Lower leg skin (tissue), 4 donors: ENCODE data around the gene LRSAM1. TPM values are rescaled to one million over a fixed set of nuclear protein-coding genes. Genes with fewer than 3 reads are reported as not detected.

ENCODE experiments used
- DNase-seq, 2 donors: peaks; one replicate each; pipeline ENCODE4 v3.0.0-alpha.2; 2019; ENCODE audit warnings: low spot score in 2 of 2
- H3K4me3 ChIP-seq: fragments of 200-600 bp; sonication (generic); 2 replicates; pipeline ENCODE4 v1.5.1; 2017; ENCODE audit warnings: mild to moderate bottlenecking, low read depth; ENCODE audit not compliant: poor library complexity, severe bottlenecking
- POLR2A ChIP-seq, 2 donors: fragments of 450-650 bp; IDR thresholded peaks; one replicate each; pipeline ENCODE4 v1.6.1; 2016 to 2017; ENCODE audit warnings: antibody characterized with exemption in 2 of 2, mild to moderate bottlenecking in 1 of 2, moderate library complexity in 1 of 2
- WGBS, 2 donors: methylation state at CpG; one replicate each; pipeline ENCODE4 v1.1.5; 2018; 5-methylcytosine and 5-hydroxymethylcytosine counted together
- intact Hi-C: fragments of 100-400 bp; cut with DNase I; formaldehyde crosslinking; loops from one replicate; pipeline ENCODE4 v1.15.0; 2023; ENCODE audit warnings: low total_unique reads
- total RNA-seq, 4 donors: library from RNA; depleted of rRNA; stranded (reverse); fragments of >200 nt; gene quantifications; one replicate each; pipeline ENCODE4 v1.1.0, GENCODE V29; 2016
- TF ChIP-seq, protein P1 (sequence below), 3 donors: fragments of 450-650 bp; IDR thresholded peaks; one replicate each; pipeline ENCODE4 v1.5.1; 2016; ENCODE audit warnings: antibody characterized with exemption in 3 of 3, mild to moderate bottlenecking in 3 of 3, moderate library complexity in 2 of 3

Gene LRSAM1
- total RNA-seq, 4 donors from 2014 or later, result 37.9 to 47.9 (median 41.9) TPM

DNA sequence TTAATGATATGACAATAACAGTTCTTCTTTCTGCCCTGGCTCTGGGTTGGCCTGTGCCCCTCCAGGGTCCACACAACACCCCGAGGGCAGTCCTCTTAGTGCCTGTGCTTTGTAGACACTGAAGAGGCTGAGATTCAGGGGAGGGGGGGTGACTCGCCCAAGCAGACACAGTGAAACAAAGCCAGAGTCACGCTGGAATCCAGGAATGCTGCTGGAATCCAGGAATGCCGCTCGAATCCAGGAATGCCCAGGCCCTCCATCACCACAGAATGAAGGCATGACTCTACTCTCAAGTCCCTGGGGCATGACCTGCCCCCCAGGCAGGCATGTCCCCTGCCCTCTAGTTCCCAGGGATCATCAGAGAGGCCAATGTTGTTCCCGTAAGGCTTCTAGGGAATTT, 73.1 kb downstream of the LRSAM1 start:
- TF ChIP-seq POLR2A (IDR thresholded peaks at IDR 0.05), result no peak
- TF ChIP-seq, protein P1, sequence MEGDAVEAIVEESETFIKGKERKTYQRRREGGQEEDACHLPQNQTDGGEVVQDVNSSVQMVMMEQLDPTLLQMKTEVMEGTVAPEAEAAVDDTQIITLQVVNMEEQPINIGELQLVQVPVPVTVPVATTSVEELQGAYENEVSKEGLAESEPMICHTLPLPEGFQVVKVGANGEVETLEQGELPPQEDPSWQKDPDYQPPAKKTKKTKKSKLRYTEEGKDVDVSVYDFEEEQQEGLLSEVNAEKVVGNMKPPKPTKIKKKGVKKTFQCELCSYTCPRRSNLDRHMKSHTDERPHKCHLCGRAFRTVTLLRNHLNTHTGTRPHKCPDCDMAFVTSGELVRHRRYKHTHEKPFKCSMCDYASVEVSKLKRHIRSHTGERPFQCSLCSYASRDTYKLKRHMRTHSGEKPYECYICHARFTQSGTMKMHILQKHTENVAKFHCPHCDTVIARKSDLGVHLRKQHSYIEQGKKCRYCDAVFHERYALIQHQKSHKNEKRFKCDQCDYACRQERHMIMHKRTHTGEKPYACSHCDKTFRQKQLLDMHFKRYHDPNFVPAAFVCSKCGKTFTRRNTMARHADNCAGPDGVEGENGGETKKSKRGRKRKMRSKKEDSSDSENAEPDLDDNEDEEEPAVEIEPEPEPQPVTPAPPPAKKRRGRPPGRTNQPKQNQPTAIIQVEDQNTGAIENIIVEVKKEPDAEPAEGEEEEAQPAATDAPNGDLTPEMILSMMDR (IDR thresholded peaks at IDR 0.05), result no peak
- intact Hi-C loops, result no loop called here
- DNase-seq, result no peak
- H3K4me3 ChIP-seq, result no peak overlapping the region
- 80 to 87% methylated on average over 6 of the region's 6 CpGs for WGBS, 2 donors

DNA sequence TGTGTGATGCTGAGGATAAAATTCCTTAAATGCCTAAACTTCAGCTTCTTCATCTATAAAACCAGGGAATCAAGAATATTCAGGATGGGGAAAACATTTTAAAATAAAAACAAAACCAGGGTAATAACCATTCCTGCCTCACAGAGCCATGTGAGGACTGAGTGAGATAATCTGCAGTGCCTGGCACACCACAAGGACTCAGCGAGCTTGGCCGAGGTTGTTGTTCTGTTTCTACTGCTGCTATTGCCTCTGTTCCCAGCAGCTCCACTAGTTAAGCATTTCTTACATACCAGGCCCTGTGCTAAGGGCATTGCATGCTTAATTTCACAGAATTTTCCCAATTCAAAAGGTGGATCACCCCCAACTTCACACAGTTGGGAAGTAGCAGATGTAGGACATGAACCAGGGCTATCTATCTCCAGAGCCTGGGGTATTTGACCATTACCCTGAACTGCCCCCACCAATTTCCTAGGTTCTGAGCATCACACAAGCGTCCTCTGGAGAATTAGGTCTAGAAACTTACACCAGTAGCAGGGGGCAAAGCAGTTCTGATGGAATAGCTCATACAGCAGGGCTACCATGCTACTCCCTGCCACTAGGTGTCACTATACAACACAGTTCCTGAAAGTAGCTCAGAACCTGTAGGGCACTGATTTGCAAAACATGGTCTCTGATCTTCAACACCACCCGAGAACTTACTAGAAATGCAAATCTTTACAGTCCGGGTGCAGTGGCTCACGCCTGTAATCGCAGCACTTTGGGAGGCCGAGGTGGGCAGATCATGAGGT, 74.3 kb downstream of the LRSAM1 start:
- intact Hi-C loops, result no loop called here
- H3K4me3 ChIP-seq, result no peak overlapping the region
- no peak for DNase-seq
- 94 to 96% methylated on average over 8 of the region's 8 CpGs for WGBS, 2 donors
- no peak for TF ChIP-seq POLR2A (IDR thresholded peaks at IDR 0.05)
- TF ChIP-seq, protein P1 (IDR thresholded peaks at IDR 0.05), result no peak

DNA sequence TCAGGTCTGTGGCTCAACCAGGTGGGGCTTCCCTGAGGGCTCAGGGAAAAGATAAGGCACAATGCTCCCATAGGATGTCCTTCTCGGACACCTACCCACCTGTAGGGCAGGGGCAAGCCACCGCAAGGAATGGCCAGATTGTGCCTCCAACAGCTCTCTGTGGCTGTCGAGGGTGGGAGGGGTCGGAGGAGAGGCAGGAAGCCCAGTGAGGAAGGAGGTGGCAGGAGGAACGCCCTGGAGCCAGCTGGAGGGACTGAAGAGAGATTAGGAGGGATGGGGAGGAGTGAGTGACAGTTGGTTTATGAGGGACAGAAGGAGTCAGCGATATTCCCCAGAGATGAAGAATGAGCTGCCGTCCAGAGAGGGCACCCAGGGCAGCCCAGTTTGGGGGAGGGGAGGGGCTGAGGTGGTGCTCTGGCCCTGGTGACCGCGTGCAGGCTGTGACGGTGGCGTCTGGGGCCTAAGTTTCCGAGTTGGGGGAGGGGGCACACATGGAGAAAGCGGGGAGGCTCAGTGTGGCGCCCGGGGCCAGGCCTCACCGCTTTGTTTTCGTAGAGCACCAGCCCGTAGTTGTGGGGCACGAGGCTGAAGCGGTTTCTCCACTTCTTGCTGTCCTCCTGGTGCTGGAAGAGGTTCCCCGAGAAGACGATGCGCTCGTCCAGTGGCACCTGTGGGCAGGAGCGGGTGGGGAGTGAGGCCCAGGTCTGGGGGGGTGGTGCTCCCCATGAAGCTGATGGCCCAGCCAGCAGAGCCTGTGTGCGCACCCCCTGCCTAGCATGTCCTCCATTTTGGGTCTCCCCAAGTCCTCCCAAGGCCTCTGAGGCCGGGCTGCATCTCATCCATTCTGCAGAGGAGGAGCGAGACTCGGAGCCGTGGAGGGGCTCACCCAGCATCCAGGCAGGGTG, 75.6 kb downstream of the LRSAM1 start:
- WGBS, 2 donors, result 86 to 87% methylated on average over 25 to 30 of the region's 30 CpGs

DNA sequence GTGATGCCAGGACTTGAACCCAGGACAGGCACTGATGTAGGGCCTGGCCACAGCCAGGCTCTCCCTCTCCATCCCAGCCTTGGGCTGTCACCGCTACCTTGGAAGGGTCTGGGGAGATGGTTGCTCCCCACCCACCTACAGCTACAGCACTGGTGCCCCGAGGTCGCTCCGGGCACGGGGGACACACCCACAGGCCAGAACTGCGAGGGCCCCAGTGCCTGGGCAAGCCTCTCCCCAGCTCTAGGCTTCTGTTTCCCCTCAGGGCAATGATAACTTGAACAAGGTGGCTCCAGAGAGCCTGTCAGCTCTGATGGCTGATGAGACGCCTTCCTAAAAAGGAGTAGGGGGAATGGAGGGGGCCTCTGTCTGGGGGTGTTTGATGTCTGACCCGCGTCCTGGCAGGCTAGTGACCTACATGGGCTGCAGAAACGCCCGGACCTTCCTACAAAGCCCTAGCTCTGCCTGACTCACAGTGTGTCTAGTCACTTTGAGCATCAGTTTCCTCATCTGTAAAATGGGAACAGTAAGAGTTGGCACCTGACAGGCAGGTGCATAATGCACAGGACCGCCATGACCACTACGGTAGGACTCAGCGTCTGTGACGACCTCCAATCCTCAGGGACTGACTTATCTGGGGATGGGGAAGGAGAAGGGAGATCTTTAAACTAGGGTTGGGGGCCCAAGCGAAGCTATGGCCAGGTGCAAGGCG, 76.4 kb downstream of the LRSAM1 start:
- intact Hi-C loops, result no loop called here
- no peak for DNase-seq
- TF ChIP-seq, protein P1 (IDR thresholded peaks at IDR 0.05), result no peak
- no peak for TF ChIP-seq POLR2A (IDR thresholded peaks at IDR 0.05)
- H3K4me3 ChIP-seq, result no peak overlapping the region
- 86 to 89% methylated on average over 14 to 16 of the region's 17 CpGs for WGBS, 2 donors

More for the DNA sequence above, 75.6 kb downstream of the LRSAM1 start:
- no peak for TF ChIP-seq POLR2A (IDR thresholded peaks at IDR 0.05)
- TF ChIP-seq, protein P1 (IDR thresholded peaks at IDR 0.05), result no peak
- DNase-seq, result no peak
- H3K4me3 ChIP-seq, result no peak overlapping the region
- intact Hi-C loops, result no loop called here

GRCh38 chr9:127528422-127529251, 77.3 kb downstream of the LRSAM1 start:
- H3K4me3 ChIP-seq, result no peak overlapping the region
- intact Hi-C loops, result no loop called here
- 61 to 68% methylated on average over 15 of the region's 15 CpGs for WGBS, 2 donors
- no peak for TF ChIP-seq POLR2A (IDR thresholded peaks at IDR 0.05)
- TF ChIP-seq, protein P1 (IDR thresholded peaks at IDR 0.05), result no peak
- no peak for DNase-seq
